Measurements from ENCODE around the gene UBL4A. TPM values are rescaled to one million over a fixed set of nuclear protein-coding genes. Genes with fewer than 3 reads are reported as not detected.

The UBL4A gene
- total and polyA plus RNA-seq, 2 of the 13 experiments (the other 11 are each of a cell fraction or from before 2014, with no cell fraction given) = 16.8 to 25.5 TPM

- TF ChIP-seq ARID3A (IDR thresholded peaks at IDR 0.05; ENCODE audit: low read depth, low read length) = no peak
- no peak for TF ChIP-seq ZNF776 (CRISPR knock-in tag; IDR thresholded peaks at IDR 0.05)
Measured at GRCh38 chrX:154511761-154512160, 25.3 kb upstream of the UBL4A start (continued).

- CTCF ChIA-PET (ENCODE audit: low intra/inter-chr PET ratio, low total read pairs) = no interaction called here
- H3K27me3 ChIP-seq (ENCODE audit: control insufficient read depth in 1 of 2, insufficient read depth in 2 of 2, low read length in 2 of 2) = no peaks in the 10 kb centered on the region
- no peaks in the 10 kb centered on the region for H3K36me3 ChIP-seq (replicated peaks in 1 of 2; ENCODE audit: control insufficient read depth in 1 of 2, insufficient read depth in 2 of 2, low read length in 2 of 2)
- DNase-seq (ENCODE audit: low spot score) = no peak
- in situ Hi-C loops (cut with HindIII; ENCODE audit: extremely low pct_ligation_motif_present, low pct_unique_long_range_greater_than_20kb) = no loop called here
- WGBS (ENCODE audit: low lambda C conversion rate) = 100% methylated on average over 5 of the region's 5 CpGs
- ATAC-seq = no peak
- intact Hi-C loops (cut with micrococcal nuclease; ENCODE audit: unreplicated experiment) = no loop called here
- no peaks in the 10 kb centered on the region for H4K20me1 ChIP-seq (ENCODE audit: insufficient read depth, low read length)
- H3K4me2 ChIP-seq (ENCODE audit: low read depth, low read length) = no peak overlapping the region
- no peak overlapping the region for H3K4me3 ChIP-seq (replicated peaks in 1 of 3; ENCODE audit: insufficient read depth in 1 of 3, low read depth in 2 of 3, low read length in 3 of 3)
- TF ChIP-seq ZNF746 (CRISPR knock-in tag; IDR thresholded peaks at IDR 0.05) (no peak), ZNF564 (CRISPR knock-in tag; IDR thresholded peaks at IDR 0.05) (peak; percentile 95)
- POLR2A ChIA-PET = no interaction called here
- no peak for FAIRE-seq
- no peak overlapping the region for H3K27ac ChIP-seq (ENCODE audit: extremely low read length, insufficient read depth, low read length)
- no TSS peak for BruUV-seq (replicated peaks)
- H2AFZ ChIP-seq (ENCODE audit: low read length) = no peak overlapping the region
- no peaks in the 10 kb centered on the region for H3K79me2 ChIP-seq (ENCODE audit: insufficient read depth, low read length)
- H3K9ac ChIP-seq (ENCODE audit: insufficient read depth, low read depth, low read length) = no peak overlapping the region
- peaks cover 7% of the 10 kb centered on the region; the same call in 1 of the 2 replicates for H3K4me1 ChIP-seq (ENCODE audit: insufficient read depth, low read length)
- no peaks in the 10 kb centered on the region for H3K9me3 ChIP-seq (ENCODE audit: low read length)
Measured at GRCh38 chrX:154509455-154509854, 23.0 kb upstream of the UBL4A start.

GRCh38 chrX:154508384-154508745 is 21.9 kb upstream of the UBL4A start:
- Histone ChIP-seq H2AFZ (ENCODE audit: low read length) (no peak overlapping the region), H3K79me2 (ENCODE audit: insufficient read depth, low read length) (no peaks in the 10 kb centered on the region), H3K27ac (ENCODE audit: extremely low read length, insufficient read depth, low read length) (no peak overlapping the region), H3K36me3 (replicated peaks in 1 of 2; ENCODE audit: control insufficient read depth in 1 of 2, insufficient read depth in 2 of 2, low read length in 2 of 2) (no peaks in the 10 kb centered on the region), H3K27me3 (ENCODE audit: control insufficient read depth in 1 of 2, insufficient read depth in 2 of 2, low read length in 2 of 2) (no peaks in the 10 kb centered on the region), H3K9me3 (ENCODE audit: low read length) (no peaks in the 10 kb centered on the region), H4K20me1 (ENCODE audit: insufficient read depth, low read length) (no peaks in the 10 kb centered on the region), H3K9ac (ENCODE audit: insufficient read depth, low read depth, low read length) (no peak overlapping the region), H3K4me3 (replicated peaks in 1 of 3; ENCODE audit: insufficient read depth in 1 of 3, low read depth in 2 of 3, low read length in 3 of 3) (no peak overlapping the region), H3K4me1 (ENCODE audit: insufficient read depth, low read length) (no peaks in the 10 kb centered on the region), H3K4me2 (ENCODE audit: low read depth, low read length) (no peak overlapping the region)
- FAIRE-seq (no peak), ATAC-seq (no peak), DNase-seq (ENCODE audit: low spot score) (no peak)
- BruUV-seq (replicated peaks) = no TSS peak
- in situ Hi-C loops (cut with HindIII; ENCODE audit: extremely low pct_ligation_motif_present, low pct_unique_long_range_greater_than_20kb) = no loop called here
- ChIA-PET POLR2A (no interaction called here), CTCF (ENCODE audit: low intra/inter-chr PET ratio, low total read pairs) (no interaction called here)
- intact Hi-C loops (cut with micrococcal nuclease; ENCODE audit: unreplicated experiment) = no loop called here
- WGBS (ENCODE audit: low lambda C conversion rate) = 100% methylated on average over 2 of the region's 13 CpGs
- TF ChIP-seq RARA (CRISPR knock-in tag; IDR thresholded peaks at IDR 0.05) (no peak), CREM (IDR thresholded peaks at IDR 0.05) (no peak), CREM (CRISPR knock-in tag; IDR thresholded peaks at IDR 0.05) (no peak), ZFP82 (CRISPR knock-in tag; IDR thresholded peaks at IDR 0.05; ENCODE audit: borderline replicate concordance) (no peak), ZFP36 (IDR thresholded peaks at IDR 0.05; ENCODE audit: borderline replicate concordance, low read depth, low read length, partially characterized antibody) (no peak), DMTF1 (CRISPR knock-in tag; IDR thresholded peaks at IDR 0.05) (no peak), FOXO1 (CRISPR knock-in tag; IDR thresholded peaks at IDR 0.05) (no peak), IRF1 (CRISPR knock-in tag; IDR thresholded peaks at IDR 0.05; ENCODE audit: low read depth) (no peak), NCOR1 (IDR thresholded peaks at IDR 0.05; ENCODE audit: borderline replicate concordance, low read length) (no peak), ZNF619 (CRISPR knock-in tag; IDR thresholded peaks at IDR 0.05) (no peak)
